MM.1S (cell line): Measurements from ENCODE around the gene STK17A.

ENCODE experiments used
- EZH2 ChIP-seq: fragments of 300-600 bp; sonication (generic); optimal IDR thresholded peaks from 2 replicates; pipeline ENCODE3; 2017; ENCODE audit warnings: low read depth, mild to moderate bottlenecking, antibody characterized with exemption, low read length, mixed read lengths
- EZH2phosphoT487 ChIP-seq: fragments of 300-600 bp; sonication (generic); IDR thresholded peaks from 2 replicates; pipeline ENCODE4 v1.6.1; 2018; ENCODE audit warnings: antibody characterized with exemption, low read length
- TF ChIP-seq, protein P1 (sequence below): fragments of 300-600 bp; sonication (generic); IDR thresholded peaks from 2 replicates; pipeline ENCODE4 v1.5.1; 2016; ENCODE audit warnings: antibody characterized with exemption, low read length, mixed read lengths

DNA sequence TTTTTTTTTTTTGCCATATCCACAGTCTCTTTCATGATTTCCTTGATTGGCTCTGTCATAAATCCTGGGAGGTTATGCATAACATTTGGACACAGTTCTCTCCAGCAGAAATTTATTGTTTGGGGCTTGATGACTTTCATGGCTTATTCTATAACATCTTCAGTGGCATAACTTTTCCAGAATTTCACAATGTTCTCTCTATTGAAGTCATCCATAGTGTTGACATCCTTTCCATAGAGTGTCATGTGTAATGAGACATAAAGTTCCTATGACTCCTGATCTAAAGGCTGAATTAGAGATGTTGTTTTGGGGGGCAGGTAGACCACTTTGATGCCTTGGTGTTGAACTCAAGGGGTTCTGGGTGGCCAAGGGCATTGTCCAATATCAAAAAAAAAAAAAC, 36.7 kb upstream of the STK17A start:
- TF ChIP-seq, protein P1, sequence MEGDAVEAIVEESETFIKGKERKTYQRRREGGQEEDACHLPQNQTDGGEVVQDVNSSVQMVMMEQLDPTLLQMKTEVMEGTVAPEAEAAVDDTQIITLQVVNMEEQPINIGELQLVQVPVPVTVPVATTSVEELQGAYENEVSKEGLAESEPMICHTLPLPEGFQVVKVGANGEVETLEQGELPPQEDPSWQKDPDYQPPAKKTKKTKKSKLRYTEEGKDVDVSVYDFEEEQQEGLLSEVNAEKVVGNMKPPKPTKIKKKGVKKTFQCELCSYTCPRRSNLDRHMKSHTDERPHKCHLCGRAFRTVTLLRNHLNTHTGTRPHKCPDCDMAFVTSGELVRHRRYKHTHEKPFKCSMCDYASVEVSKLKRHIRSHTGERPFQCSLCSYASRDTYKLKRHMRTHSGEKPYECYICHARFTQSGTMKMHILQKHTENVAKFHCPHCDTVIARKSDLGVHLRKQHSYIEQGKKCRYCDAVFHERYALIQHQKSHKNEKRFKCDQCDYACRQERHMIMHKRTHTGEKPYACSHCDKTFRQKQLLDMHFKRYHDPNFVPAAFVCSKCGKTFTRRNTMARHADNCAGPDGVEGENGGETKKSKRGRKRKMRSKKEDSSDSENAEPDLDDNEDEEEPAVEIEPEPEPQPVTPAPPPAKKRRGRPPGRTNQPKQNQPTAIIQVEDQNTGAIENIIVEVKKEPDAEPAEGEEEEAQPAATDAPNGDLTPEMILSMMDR: no peak
- TF ChIP-seq EZH2phosphoT487: no peak
- TF ChIP-seq EZH2: no peak
